Astrocyte of the cerebellum (primary cell): Measurements from ENCODE around the gene GDI1.

Experiments
- DNase-seq: peaks from one replicate; pipeline ENCODE4 v3.0.0-alpha.2; 2011; ENCODE audit warnings: low read depth
- H3K4me3 ChIP-seq: 2 replicates; pipeline ENCODE4 v1.5.1; 2011; ENCODE audit warnings: mild to moderate bottlenecking, low read depth, low read length, moderate library complexity
- CTCF ChIP-seq: IDR thresholded peaks from 2 replicates; pipeline ENCODE4 v1.5.1; 2012; ENCODE audit warnings: low read length, low read depth, moderate library complexity, mild to moderate bottlenecking; ENCODE audit errors: missing control alignments
- in situ Hi-C: cut with HindIII; loops from 2 replicates; pipeline ENCODE4 v1.10.0; 2017; ENCODE audit warnings: low sequenced_read_pairs

The GDI1 gene

GRCh38 chrX:154478728-154479622 lies 42.0 kb downstream of the GDI1 start, which contains the start of gene LAGE3:
TSS of gene LAGE3 (minus strand) at chrX:154479281. CDS start at chrX:154478915, 366 bp downstream.
- peak; percentile 59 for DNase-seq
- peak within 1 kb of the TSS; percentile 37 for H3K4me3 ChIP-seq
- no peak for TF ChIP-seq CTCF
- in situ Hi-C loops = no loop called here

GRCh38 chrX:154481195-154481594 lies 44.2 kb downstream of the GDI1 start:
- in situ Hi-C loops = no loop called here

GRCh38 chrX:154481911-154482601 lies 45.1 kb downstream of the GDI1 start:
- no peak for TF ChIP-seq CTCF
- DNase-seq = no peak
- in situ Hi-C loops = no loop called here
- H3K4me3 ChIP-seq = no peak overlapping the region

More at GRCh38 chrX:154481195-154481594, 44.2 kb downstream of the GDI1 start:
- DNase-seq = no peak
- H3K4me3 ChIP-seq = no peak overlapping the region
- TF ChIP-seq CTCF = no peak

- TF ChIP-seq CTCF = no peak
- in situ Hi-C loops = no loop called here
- DNase-seq = no peak
- no peak overlapping the region for H3K4me3 ChIP-seq
Observed at GRCh38 chrX:154482786-154483185, 45.8 kb downstream of the GDI1 start.

GRCh38 chrX:154483325-154483724 lies 46.4 kb downstream of the GDI1 start:
- in situ Hi-C loops = no loop called here
- DNase-seq = no peak

More at GRCh38 chrX:154483325-154483724, 46.4 kb downstream of the GDI1 start:
- no peak overlapping the region for H3K4me3 ChIP-seq
- no peak for TF ChIP-seq CTCF
